NCI-H2171 (cell line): Measurements from ENCODE around the gene EPHA1.

Source experiments
- DNase-seq: peaks from one replicate; lab custom pipeline; 2025; lab: John Stamatoyannopoulos, UW

The EPHA1 gene

GRCh38 chr7:143346018-143346417 lies 62.6 kb downstream of the EPHA1 start:
- no peak for DNase-seq

- DNase-seq, result peak; percentile 1
These were observed 63.2 kb downstream of the EPHA1 start for GRCh38 chr7:143345428-143345900.

GRCh38 chr7:143343596-143343995 lies 65.1 kb downstream of the EPHA1 start:
- no peak for DNase-seq

GRCh38 chr7:143341842-143342241 lies 66.8 kb downstream of the EPHA1 start:
- DNase-seq, result no peak
